Urothelium cell line (cell line): ENCODE measurements around the gene COPA.

ENCODE experiments used
- DNase-seq: peaks from one replicate; pipeline ENCODE4 v3.0.0; 2011; ENCODE audit warnings: low spot score, mixed read lengths
- FAIRE-seq: peaks from 2 replicates; lab custom pipeline; 2011; peaks lifted over from hg19 to GRCh38; lab: Jason Lieb, UNC

COPA gene

DNA sequence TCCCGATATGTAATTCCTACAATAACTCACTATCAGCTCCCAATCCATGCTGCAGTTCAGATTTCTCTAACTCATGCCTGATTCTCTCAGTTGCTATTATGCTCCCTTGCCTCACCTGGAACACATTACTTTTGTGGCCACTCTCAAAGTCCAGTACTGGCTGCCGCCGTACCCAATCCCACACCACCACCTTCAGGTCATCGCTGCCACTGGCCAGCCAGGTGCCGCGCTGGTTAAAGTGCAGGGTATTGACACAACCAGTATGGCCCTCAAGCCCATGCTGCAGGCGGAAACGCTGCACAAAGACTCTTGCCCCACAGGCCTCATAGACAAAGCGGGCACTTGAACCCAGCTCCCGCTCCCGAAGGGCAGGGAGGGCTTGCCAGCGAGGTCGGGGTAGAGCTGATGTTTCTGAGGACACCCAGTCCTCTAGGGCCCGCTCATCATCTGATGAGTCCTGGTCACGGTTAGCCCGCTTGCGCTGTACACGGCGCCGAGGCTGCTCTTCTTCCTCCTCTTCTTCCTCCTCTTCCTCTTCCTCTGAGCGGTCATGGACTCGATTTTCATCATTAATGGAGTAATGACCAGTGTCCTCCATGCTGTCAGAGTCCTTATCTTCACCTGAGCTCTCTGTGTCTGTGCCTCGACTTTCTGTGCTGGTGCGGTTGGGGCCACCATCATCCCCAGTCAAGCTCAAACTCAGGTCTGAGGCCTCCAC, 103.3 kb downstream of the COPA start:
- FAIRE-seq = no peak
- no peak for DNase-seq
